OCI-LY7 (cell line): ENCODE data around the gene ALDH6A1. TPM values are rescaled to one million over a fixed set of nuclear protein-coding genes. Genes with fewer than 3 reads are reported as not detected.

ENCODE experiments used
- BruUV-seq: library from RNA; stranded (reverse); fragments of 400-500 nt; replicated peaks from 2 replicates; lab custom pipeline; 2021; lab: Mats Ljungman, UMichigan
- CTCF ChIA-PET: fragments of 300-600 bp; sonication (Branson Sonifier 250); formaldehyde crosslinking; loops from one replicate; lab custom pipeline; 2022; ENCODE audit warnings: antibody characterized with exemption; ENCODE audit not compliant: unreplicated experiment; lab: Charles Lee
- POLR2A ChIA-PET: fragments of 300-600 bp; sonication (Branson Sonifier 250); formaldehyde crosslinking; loops from one replicate; lab custom pipeline; 2022; ENCODE audit warnings: antibody characterized with exemption; lab: Charles Lee
- DNase-seq: peaks from one replicate; pipeline ENCODE4 v3.0.0-alpha.2; 2015; ENCODE audit warnings: low spot score
- H2AFZ ChIP-seq: fragments of 200-600 bp; sonication (generic), shearing (Covaris generic); 2 replicates; pipeline ENCODE4 v1.6.1; 2014; ENCODE audit warnings: mild to moderate bottlenecking, antibody characterized with exemption, low read length, moderate library complexity
- H3K27ac ChIP-seq: fragments of 200-600 bp; sonication (generic); 2 replicates; pipeline ENCODE4 v1.5.1; 2014; ENCODE audit warnings: mixed run types, low read depth, mild to moderate bottlenecking, moderate library complexity, low read length, inconsistent platforms; ENCODE audit not compliant: poor library complexity, severe bottlenecking
- H3K36me3 ChIP-seq: fragments of 200-600 bp; sonication (generic); 2 replicates; pipeline ENCODE4 v1.6.1; 2014; ENCODE audit warnings: mild to moderate bottlenecking, antibody characterized with exemption, low read length, moderate library complexity, mixed read lengths; ENCODE audit not compliant: insufficient read depth
- H3K4me1 ChIP-seq: fragments of 200-600 bp; sonication (generic); 2 replicates; pipeline ENCODE4 v1.5.1; 2014; ENCODE audit warnings: mild to moderate bottlenecking, low read length; ENCODE audit not compliant: insufficient read depth, poor library complexity, severe bottlenecking
- H3K4me2 ChIP-seq: fragments of 200-600 bp; sonication (generic); 2 replicates; pipeline ENCODE4 v1.6.1; 2014; ENCODE audit warnings: mild to moderate bottlenecking, low read length
- H3K4me3 ChIP-seq: fragments of 200-600 bp; sonication (generic); 2 replicates; pipeline ENCODE4 v1.5.1; 2014; ENCODE audit warnings: mild to moderate bottlenecking, low read depth, low read length; ENCODE audit not compliant: poor library complexity, severe bottlenecking
- H3K79me2 ChIP-seq: fragments of 200-600 bp; sonication (generic); 2 replicates; pipeline ENCODE4 v1.6.1; 2016; ENCODE audit warnings: low read depth, mild to moderate bottlenecking, low read length, moderate library complexity, mixed read lengths; ENCODE audit not compliant: insufficient read depth
- H3K9me2 ChIP-seq: fragments of 200-600 bp; sonication (generic); 2 replicates; pipeline ENCODE4 v1.6.1; 2016; ENCODE audit warnings: mild to moderate bottlenecking, low read length, mixed read lengths; ENCODE audit not compliant: insufficient read depth
- H3K9me3 ChIP-seq: fragments of 200-600 bp; sonication (generic); 2 replicates; pipeline ENCODE4 v1.6.1; 2014; ENCODE audit warnings: mild to moderate bottlenecking, mixed run types, low read length, mixed read lengths
- H4K20me1 ChIP-seq: fragments of 200-600 bp; sonication (generic); 2 replicates; pipeline ENCODE4 v1.6.1; 2014; ENCODE audit warnings: mild to moderate bottlenecking, antibody characterized with exemption, low read length, moderate library complexity, mixed read lengths; ENCODE audit not compliant: insufficient read depth
- CTCF ChIP-seq: fragments of 200-600 bp; sonication (generic); conservative IDR thresholded peaks from 2 replicates; pipeline ENCODE4 v1.5.1; 2014; ENCODE audit warnings: mild to moderate bottlenecking, antibody characterized with exemption, low read length, moderate library complexity, mixed read lengths
- EZH2phosphoT487 ChIP-seq: fragments of 200-600 bp; sonication (generic); IDR thresholded peaks from 2 replicates; pipeline ENCODE4 v1.6.1; 2018; ENCODE audit warnings: low read depth, borderline replicate concordance, mild to moderate bottlenecking, mixed run types, antibody characterized with exemption, low read length, moderate library complexity, mixed read lengths
- intact Hi-C: fragments of 100-400 bp; cut with micrococcal nuclease; formaldehyde crosslinking; loops from one replicate; pipeline ENCODE4 v1.10.0; 2022; ENCODE audit not compliant: unreplicated experiment
- total RNA-seq, 2 experiments: library from RNA; depleted of rRNA in 1 of 2; stranded (reverse); fragments of >200 nt in 1 of 2; shearing (Covaris generic) in 1 of 2; gene quantifications; 2 replicates each; pipeline ENCODE4 v1.2.3, GENCODE V29; 2014 to 2022

The ALDH6A1 gene
- total RNA-seq, 2 experiments from 2014 or later: 17.0 to 20.7 TPM

GRCh38 chr14:74014299-74014698 lies 70.0 kb downstream of the ALDH6A1 start:
- H3K79me2 ChIP-seq: no peaks in the 10 kb centered on the region
- no peaks in the 10 kb centered on the region for H3K9me2 ChIP-seq
- no peaks in the 10 kb centered on the region for H4K20me1 ChIP-seq
- CTCF ChIA-PET: interaction anchor here (0.6 kb wide), 1 partner anchor 207 kb away, joined by 4 read pairs; no protein-coding TSS in a partner anchor
- peaks cover 3% of the 10 kb centered on the region for H3K4me1 ChIP-seq
- POLR2A ChIA-PET: interaction anchor here (0.6 to 0.7 kb wide), 2 partner anchors 19 to 49 kb away, joined by 3 to 4 read pairs; no protein-coding TSS in a partner anchor
- BruUV-seq: no TSS peak
- H3K9me3 ChIP-seq: no peaks in the 10 kb centered on the region
- intact Hi-C loops: no loop called here
- H3K27ac ChIP-seq: no peak overlapping the region
- H2AFZ ChIP-seq: no peak overlapping the region
- no peak overlapping the region for H3K4me3 ChIP-seq
- no peak for DNase-seq
- no peaks in the 10 kb centered on the region for H3K36me3 ChIP-seq
- no peak overlapping the region for H3K4me2 ChIP-seq
- TF ChIP-seq CTCF: no peak
- TF ChIP-seq EZH2phosphoT487: no peak

- H2AFZ ChIP-seq: no peak overlapping the region
- no peaks in the 10 kb centered on the region for H3K79me2 ChIP-seq
- TSS peak; percentile 41 for BruUV-seq
- H3K36me3 ChIP-seq: 0 out of 2 replicates have a peak, but pooled peaks cover 3% of the 10 kb centered on the region
- ChIA-PET CTCF (no interaction called here), POLR2A (no interaction called here)
- H3K4me3 ChIP-seq: no peak overlapping the region
- no peak for DNase-seq
- H3K4me1 ChIP-seq: no peaks in the 10 kb centered on the region
- no peaks in the 10 kb centered on the region for H3K9me3 ChIP-seq
- no peak overlapping the region for H3K27ac ChIP-seq
- intact Hi-C loops: no loop called here
- no peaks in the 10 kb centered on the region for H4K20me1 ChIP-seq
- TF ChIP-seq EZH2phosphoT487: no peak
- TF ChIP-seq CTCF: no peak
- no peaks in the 10 kb centered on the region for H3K9me2 ChIP-seq
- H3K4me2 ChIP-seq: no peak overlapping the region
These were observed 75.3 kb downstream of the ALDH6A1 start for GRCh38 chr14:74008843-74009499.

Other genes with a start within 250 kb of the ALDH6A1 start
- 6.4 and 6.6 TPM in 2 replicates for gene PTGR2, start 232.6 kb downstream of the ALDH6A1 start, total RNA-seq (2014; rRNA removed; shearing (Covaris generic))
- 14.3 and 17.8 TPM in 2 replicates for gene PTGR2, start 232.6 kb downstream of the ALDH6A1 start, total RNA-seq (2022)
- gene ZNF410, start 197.6 kb downstream of the ALDH6A1 start, total RNA-seq (2014; rRNA removed; shearing (Covaris generic)): 41.6 and 49.6 TPM in 2 replicates
- gene ZNF410, start 197.6 kb downstream of the ALDH6A1 start, total RNA-seq (2022): 45.2 and 45.5 TPM in 2 replicates
- gene FAM161B, start 134.4 kb downstream of the ALDH6A1 start, total RNA-seq (2014; rRNA removed; shearing (Covaris generic)): 2.3 and 2.6 TPM in 2 replicates
- gene FAM161B, start 134.4 kb downstream of the ALDH6A1 start, total RNA-seq (2022): 3.5 and 3.6 TPM in 2 replicates
- 18.7 and 35.4 TPM in 2 replicates for gene COQ6, start 134.2 kb downstream of the ALDH6A1 start, total RNA-seq (2014; rRNA removed; shearing (Covaris generic))
- 20.5 and 22.0 TPM in 2 replicates for gene COQ6, start 134.2 kb downstream of the ALDH6A1 start, total RNA-seq (2022)
- 7.5 and 7.8 TPM in 2 replicates for gene ENTPD5, start 65.2 kb downstream of the ALDH6A1 start, total RNA-seq (2014; rRNA removed; shearing (Covaris generic))
- 18.1 and 20.8 TPM in 2 replicates for gene ENTPD5, start 65.2 kb downstream of the ALDH6A1 start, total RNA-seq (2022)
- gene BBOF1, start 65.1 kb downstream of the ALDH6A1 start, total RNA-seq (2014; rRNA removed; shearing (Covaris generic)): 1.7 and 2.9 TPM in 2 replicates
- gene BBOF1, start 65.1 kb downstream of the ALDH6A1 start, total RNA-seq (2022): 3.2 and 3.9 TPM in 2 replicates
- gene LIN52, start 503 bp upstream of the ALDH6A1 start, total RNA-seq (2014; rRNA removed; shearing (Covaris generic)): 9.8 and 12.3 TPM in 2 replicates
- gene LIN52, start 503 bp upstream of the ALDH6A1 start, total RNA-seq (2022): 16.9 and 18.0 TPM in 2 replicates
- gene VSX2, start 155.0 kb upstream of the ALDH6A1 start, total RNA-seq (2014; rRNA removed; shearing (Covaris generic)): not detected in 2 replicates
- gene VSX2, start 155.0 kb upstream of the ALDH6A1 start, total RNA-seq (2022): not detected in 2 replicates
- gene ABCD4, start 218.5 kb upstream of the ALDH6A1 start, total RNA-seq (2014; rRNA removed; shearing (Covaris generic)): 39.3 and 46.6 TPM in 2 replicates
- gene ABCD4, start 218.5 kb upstream of the ALDH6A1 start, total RNA-seq (2022): 74.7 and 80.5 TPM in 2 replicates